ENCODE measurements around the gene ABCG2. TPM values are rescaled to one million over a fixed set of nuclear protein-coding genes. Genes with fewer than 3 reads are reported as not detected.

The ABCG2 gene
- total RNA-seq, 4 donors from 2014 or later, result 0.72 to 5.1 (median 2.4) TPM

DNA sequence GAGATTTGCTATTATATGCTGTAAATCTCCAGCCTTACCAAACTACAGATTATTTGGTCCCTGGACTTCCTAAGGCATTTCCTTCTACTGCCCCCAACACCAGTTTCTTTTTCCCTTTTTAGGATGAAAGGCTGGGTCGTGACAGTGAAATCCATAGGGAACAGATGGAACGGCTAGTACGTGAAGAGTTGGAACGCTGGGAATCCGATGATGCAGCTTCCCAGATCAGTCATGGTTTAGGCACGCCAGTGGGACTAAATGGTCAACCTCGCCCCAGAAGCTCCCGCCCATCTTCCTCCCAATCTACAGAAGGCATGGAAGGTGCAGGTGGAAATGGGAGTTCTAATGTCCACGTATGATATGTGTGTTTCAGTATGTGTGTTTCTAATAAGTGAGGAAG, 83.1 kb downstream of the ABCG2 start:
- no peak for DNase-seq (ENCODE audit: low spot score in 2 of 2)
- Histone ChIP-seq H3K9me3 (peaks cover 4% of the 10 kb centered on the region), H3K36me3 (peaks cover 61% of the 10 kb centered on the region), H3K27ac (no peak overlapping the region), H3K4me1 (peaks cover 9% of the 10 kb centered on the region), H3K27me3 (no peaks in the 10 kb centered on the region), H3K4me3 (no peak overlapping the region)
- TF ChIP-seq POLR2A (IDR thresholded peaks at IDR 0.05) (no peak), POLR2AphosphoS5 (IDR thresholded peaks at IDR 0.05) (no peak), EP300 (IDR thresholded peaks at IDR 0.05) (no peak)
- TF ChIP-seq, protein P1, sequence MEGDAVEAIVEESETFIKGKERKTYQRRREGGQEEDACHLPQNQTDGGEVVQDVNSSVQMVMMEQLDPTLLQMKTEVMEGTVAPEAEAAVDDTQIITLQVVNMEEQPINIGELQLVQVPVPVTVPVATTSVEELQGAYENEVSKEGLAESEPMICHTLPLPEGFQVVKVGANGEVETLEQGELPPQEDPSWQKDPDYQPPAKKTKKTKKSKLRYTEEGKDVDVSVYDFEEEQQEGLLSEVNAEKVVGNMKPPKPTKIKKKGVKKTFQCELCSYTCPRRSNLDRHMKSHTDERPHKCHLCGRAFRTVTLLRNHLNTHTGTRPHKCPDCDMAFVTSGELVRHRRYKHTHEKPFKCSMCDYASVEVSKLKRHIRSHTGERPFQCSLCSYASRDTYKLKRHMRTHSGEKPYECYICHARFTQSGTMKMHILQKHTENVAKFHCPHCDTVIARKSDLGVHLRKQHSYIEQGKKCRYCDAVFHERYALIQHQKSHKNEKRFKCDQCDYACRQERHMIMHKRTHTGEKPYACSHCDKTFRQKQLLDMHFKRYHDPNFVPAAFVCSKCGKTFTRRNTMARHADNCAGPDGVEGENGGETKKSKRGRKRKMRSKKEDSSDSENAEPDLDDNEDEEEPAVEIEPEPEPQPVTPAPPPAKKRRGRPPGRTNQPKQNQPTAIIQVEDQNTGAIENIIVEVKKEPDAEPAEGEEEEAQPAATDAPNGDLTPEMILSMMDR (IDR thresholded peaks at IDR 0.05), result no peak
- 95% methylated on average over 9 of the region's 9 CpGs for WGBS

DNA sequence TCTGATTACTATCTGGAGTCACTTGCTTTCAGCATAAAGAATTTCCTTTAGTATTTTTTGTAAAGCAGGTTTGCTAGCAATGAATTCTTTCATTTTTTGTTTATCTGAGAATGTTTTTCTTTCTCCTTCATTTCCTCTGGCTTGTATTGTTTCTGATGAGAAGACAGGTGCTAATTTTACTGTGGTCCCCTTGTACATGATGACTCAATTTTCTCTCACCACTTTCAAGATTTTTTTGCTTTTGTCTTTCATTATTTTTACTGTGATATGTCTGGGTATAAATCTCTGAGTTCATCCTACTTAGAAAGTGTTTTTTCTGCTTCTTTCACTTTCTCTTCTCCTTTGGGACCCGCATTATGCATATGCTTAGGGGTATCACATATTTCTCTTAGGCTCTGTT, 88.4 kb downstream of the ABCG2 start:
- WGBS, result 100% methylated on average over 1 of the region's 1 CpG
- peaks cover 4% of the 10 kb centered on the region for H3K9me3 ChIP-seq
- no peak overlapping the region for H3K27ac ChIP-seq
- DNase-seq (ENCODE audit: low spot score in 2 of 2), result no peak
- no peaks in the 10 kb centered on the region for H3K27me3 ChIP-seq
- no peaks in the 10 kb centered on the region for H3K4me1 ChIP-seq
- no peak overlapping the region for H3K4me3 ChIP-seq
- H3K36me3 ChIP-seq, result peaks cover 94% of the 10 kb centered on the region
- TF ChIP-seq POLR2A (IDR thresholded peaks at IDR 0.05) (no peak), POLR2AphosphoS5 (IDR thresholded peaks at IDR 0.05) (no peak), EP300 (IDR thresholded peaks at IDR 0.05) (no peak)
- TF ChIP-seq, protein P1 (IDR thresholded peaks at IDR 0.05), result no peak

- Histone ChIP-seq H3K36me3 (peaks cover 64% of the 10 kb centered on the region), H3K27ac (no peak overlapping the region), H3K4me3 (no peak overlapping the region), H3K27me3 (no peaks in the 10 kb centered on the region), H3K9me3 (no peaks in the 10 kb centered on the region), H3K4me1 (no peaks in the 10 kb centered on the region)
- DNase-seq (ENCODE audit: low spot score in 2 of 2), result no peak
- TF ChIP-seq POLR2AphosphoS5 (IDR thresholded peaks at IDR 0.05), result no peak
- TF ChIP-seq EP300 (IDR thresholded peaks at IDR 0.05), result no peak
- TF ChIP-seq POLR2A (IDR thresholded peaks at IDR 0.05), result no peak
- TF ChIP-seq, protein P1 (IDR thresholded peaks at IDR 0.05), result no peak
- 80% methylated on average over 6 of the region's 6 CpGs for WGBS
Observed at GRCh38 chr4:88064410-88064809, 94.0 kb downstream of the ABCG2 start.

GRCh38 chr4:88063634-88064296, 94.7 kb downstream of the ABCG2 start:
- H3K4me1 ChIP-seq, result no peaks in the 10 kb centered on the region
- no peak overlapping the region for H3K27ac ChIP-seq
- no peak overlapping the region for H3K4me3 ChIP-seq
- H3K36me3 ChIP-seq, result peaks cover 59% of the 10 kb centered on the region
- H3K27me3 ChIP-seq, result no peaks in the 10 kb centered on the region
- TF ChIP-seq POLR2A (IDR thresholded peaks at IDR 0.05) (no peak), EP300 (IDR thresholded peaks at IDR 0.05) (no peak), POLR2AphosphoS5 (IDR thresholded peaks at IDR 0.05) (no peak)
- TF ChIP-seq, protein P1 (IDR thresholded peaks at IDR 0.05), result no peak
- no peak for DNase-seq (ENCODE audit: low spot score in 2 of 2)
- no peaks in the 10 kb centered on the region for H3K9me3 ChIP-seq
- WGBS, result 82% methylated on average over 5 of the region's 5 CpGs

- no peaks in the 10 kb centered on the region for H3K9me3 ChIP-seq
- H3K4me3 ChIP-seq, result no peak overlapping the region
- no peak overlapping the region for H3K27ac ChIP-seq
- H3K36me3 ChIP-seq, result peaks cover 51% of the 10 kb centered on the region
- 90% methylated on average over 1 of the region's 1 CpG for WGBS
- DNase-seq (ENCODE audit: low spot score in 2 of 2), result no peak
- no peaks in the 10 kb centered on the region for H3K4me1 ChIP-seq
- TF ChIP-seq, protein P1 (IDR thresholded peaks at IDR 0.05), result no peak
- no peak for TF ChIP-seq POLR2A (IDR thresholded peaks at IDR 0.05)
- no peak for TF ChIP-seq EP300 (IDR thresholded peaks at IDR 0.05)
- TF ChIP-seq POLR2AphosphoS5 (IDR thresholded peaks at IDR 0.05), result no peak
- no peaks in the 10 kb centered on the region for H3K27me3 ChIP-seq
Observed at GRCh38 chr4:88062843-88063242, 95.6 kb downstream of the ABCG2 start.

Data from suprapubic skin (tissue), 4 donors.